Calu3 (cell line): ENCODE data around the gene TIMM50. TPM values are rescaled to one million over a fixed set of nuclear protein-coding genes. Genes with fewer than 3 reads are reported as not detected.

Experiments used
- BruUV-seq: library from RNA; stranded (reverse); fragments of 400-500 nt; replicated peaks from 2 replicates; lab custom pipeline; 2021; lab: Mats Ljungman, UMichigan
- CTCF ChIA-PET: fragments of 300-600 bp; sonication (Branson Sonifier 250); formaldehyde crosslinking; loops from one replicate; lab custom pipeline; 2022; ENCODE audit warnings: antibody characterized with exemption; lab: Charles Lee
- DNase-seq: peaks from one replicate; pipeline ENCODE4 v3.0.0; 2022
- H3K27ac Mint-ChIP-seq: one replicate; pipeline ENCODE4 v1.8.0; 2022; ENCODE audit warnings: mixed read lengths; ENCODE audit not compliant: unreplicated experiment
- H3K27me3 Mint-ChIP-seq: one replicate; pipeline ENCODE4 v1.8.0; 2022; ENCODE audit warnings: mixed read lengths; ENCODE audit not compliant: unreplicated experiment
- H3K36me3 Mint-ChIP-seq: one replicate; pipeline ENCODE4 v1.8.0; 2022; ENCODE audit warnings: mild to moderate bottlenecking, moderate library complexity, mixed read lengths; ENCODE audit not compliant: insufficient read depth, unreplicated experiment
- H3K4me1 Mint-ChIP-seq: one replicate; pipeline ENCODE4 v1.8.0; 2022; ENCODE audit warnings: mild to moderate bottlenecking, low read depth, mixed read lengths; ENCODE audit not compliant: unreplicated experiment
- H3K4me3 Mint-ChIP-seq: one replicate; pipeline ENCODE4 v1.8.0; 2022; ENCODE audit warnings: mild to moderate bottlenecking, low read depth, moderate library complexity, mixed read lengths; ENCODE audit not compliant: unreplicated experiment
- H3K9me3 Mint-ChIP-seq: one replicate; pipeline ENCODE4 v1.8.0; 2022; ENCODE audit warnings: low read depth, mixed read lengths; ENCODE audit not compliant: unreplicated experiment
- CTCF ChIP-seq: fragments of 200-600 bp; IDR thresholded peaks from one replicate; pipeline ENCODE4 v1.8.0; 2022; ENCODE audit warnings: antibody characterized with exemption; ENCODE audit not compliant: unreplicated experiment
- intact Hi-C: fragments of 100-400 bp; cut with micrococcal nuclease; formaldehyde crosslinking; loops from one replicate; pipeline ENCODE4 v1.10.0; 2022; ENCODE audit not compliant: unreplicated experiment
- total RNA-seq: library from RNA; stranded (reverse); gene quantifications from 2 replicates; pipeline ENCODE4 v1.2.3, GENCODE V29; 2022

The TIMM50 gene
- total RNA-seq, 1 experiment from 2014 or later, result 116 TPM

DNA sequence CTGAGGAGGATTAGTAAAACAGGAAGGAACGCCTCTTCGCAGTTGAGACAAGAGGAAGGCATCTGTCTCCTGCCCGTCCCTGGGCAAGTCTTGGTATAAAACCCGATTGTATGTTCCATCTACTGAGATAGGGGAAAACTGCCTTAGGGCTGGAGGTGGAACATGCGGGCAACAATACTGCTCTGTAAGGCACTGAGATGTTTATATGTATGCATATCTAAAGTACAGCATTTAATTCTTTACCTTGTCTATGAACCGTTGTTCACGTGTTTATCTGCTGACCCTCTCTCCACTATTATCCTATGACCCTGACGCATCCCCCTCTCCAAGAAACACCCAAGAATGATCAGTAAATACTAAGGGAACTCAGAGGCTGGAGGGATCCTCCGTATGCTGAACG, 722 bp upstream of the TIMM50 start:
- H3K27ac Mint-ChIP-seq, result peak overlapping the region; percentile 77
- peak overlapping the region; percentile 99 for H3K4me3 Mint-ChIP-seq
- intact Hi-C loops, result no loop called here
- CTCF ChIA-PET, result interaction anchor here (0.8 to 1.1 kb wide), 2 partner anchors 27 to 53 kb away, joined by 4 read pairs; partner anchors contain the start of gene EID2B
- no TSS peak for BruUV-seq
- no peak for TF ChIP-seq CTCF
- H3K9me3 Mint-ChIP-seq, result no peaks in the 10 kb centered on the region
- DNase-seq, result no peak
- peaks cover 26% of the 10 kb centered on the region for H3K4me1 Mint-ChIP-seq
- H3K36me3 Mint-ChIP-seq, result peaks cover 58% of the 10 kb centered on the region
- no peaks in the 10 kb centered on the region for H3K27me3 Mint-ChIP-seq

GRCh38 chr19:39481229-39481545, 549 bp downstream of the TIMM50 start:
- CTCF ChIA-PET, result interaction anchor here (0.6 to 0.7 kb wide), 3 partner anchors 20 to 1827 kb away, joined by 3 to 9 read pairs (median 3); no protein-coding TSS in a partner anchor
- Mint-ChIP-seq H3K9me3 (no peaks in the 10 kb centered on the region), H3K36me3 (peaks cover 46% of the 10 kb centered on the region), H3K4me1 (peaks cover 26% of the 10 kb centered on the region), H3K27me3 (no peaks in the 10 kb centered on the region), H3K27ac (peak overlapping the region; percentile 77), H3K4me3 (peak overlapping the region; percentile 99)
- BruUV-seq, result TSS peak; percentile 33
- TF ChIP-seq CTCF, result no peak
- DNase-seq, result no peak
- intact Hi-C loops, result no loop called here

DNA sequence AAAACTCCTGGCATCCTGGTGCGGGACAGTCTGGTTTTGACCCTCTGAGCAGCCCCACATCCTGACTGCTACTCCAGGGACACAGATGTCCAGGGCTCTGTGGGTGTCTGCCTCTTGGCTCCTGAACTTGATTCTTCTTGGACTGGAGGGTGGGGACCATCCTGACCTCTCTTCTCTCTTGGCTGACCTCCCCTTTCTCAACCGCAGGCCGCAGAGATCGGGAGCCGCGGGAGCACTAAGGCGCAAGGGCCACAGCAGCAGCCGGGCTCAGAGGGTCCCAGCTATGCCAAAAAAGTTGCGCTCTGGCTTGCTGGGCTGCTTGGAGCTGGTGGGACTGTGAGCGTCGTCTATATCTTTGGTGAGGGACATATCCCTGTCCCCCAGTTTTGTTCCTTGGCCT, 1.0 kb downstream of the TIMM50 start:
- TF ChIP-seq CTCF, result no peak
- H3K27me3 Mint-ChIP-seq, result no peaks in the 10 kb centered on the region
- H3K4me3 Mint-ChIP-seq, result peak overlapping the region; percentile 99
- peaks cover 46% of the 10 kb centered on the region for H3K36me3 Mint-ChIP-seq
- CTCF ChIA-PET, result no interaction called here
- no TSS peak for BruUV-seq
- H3K9me3 Mint-ChIP-seq, result no peaks in the 10 kb centered on the region
- intact Hi-C loops, result no loop called here
- DNase-seq, result no peak
- H3K4me1 Mint-ChIP-seq, result peaks cover 26% of the 10 kb centered on the region
- H3K27ac Mint-ChIP-seq, result peak overlapping the region; percentile 77

DNA sequence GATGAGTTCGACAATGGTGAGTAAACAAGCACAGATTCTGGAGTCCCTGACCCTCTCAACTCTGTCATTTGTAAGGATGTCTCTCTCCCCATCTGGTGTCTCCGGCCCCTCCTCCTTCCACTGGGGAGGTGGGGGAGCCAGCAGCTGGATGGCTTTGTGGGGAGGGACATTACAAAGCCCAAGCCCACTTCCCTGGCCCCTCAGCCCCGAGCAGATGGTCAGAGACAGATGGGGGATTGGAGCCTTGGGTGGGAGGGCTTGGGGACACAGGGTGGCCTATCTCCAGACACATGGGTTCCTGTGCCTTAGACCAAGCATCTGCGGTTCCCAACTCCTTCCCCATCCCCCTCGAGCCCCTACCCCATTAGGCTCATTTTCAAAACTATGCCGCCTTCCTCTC, 2.5 kb downstream of the TIMM50 start:
- no peak overlapping the region for H3K4me3 Mint-ChIP-seq
- no peaks in the 10 kb centered on the region for H3K9me3 Mint-ChIP-seq
- TF ChIP-seq CTCF, result no peak
- no TSS peak for BruUV-seq
- peaks cover 26% of the 10 kb centered on the region for H3K4me1 Mint-ChIP-seq
- H3K27me3 Mint-ChIP-seq, result no peaks in the 10 kb centered on the region
- intact Hi-C loops, result no loop called here
- CTCF ChIA-PET, result no interaction called here
- H3K27ac Mint-ChIP-seq, result no peak overlapping the region
- no peak for DNase-seq
- peaks cover 48% of the 10 kb centered on the region for H3K36me3 Mint-ChIP-seq
